Measurements from ENCODE around the gene IL36B.

DNA sequence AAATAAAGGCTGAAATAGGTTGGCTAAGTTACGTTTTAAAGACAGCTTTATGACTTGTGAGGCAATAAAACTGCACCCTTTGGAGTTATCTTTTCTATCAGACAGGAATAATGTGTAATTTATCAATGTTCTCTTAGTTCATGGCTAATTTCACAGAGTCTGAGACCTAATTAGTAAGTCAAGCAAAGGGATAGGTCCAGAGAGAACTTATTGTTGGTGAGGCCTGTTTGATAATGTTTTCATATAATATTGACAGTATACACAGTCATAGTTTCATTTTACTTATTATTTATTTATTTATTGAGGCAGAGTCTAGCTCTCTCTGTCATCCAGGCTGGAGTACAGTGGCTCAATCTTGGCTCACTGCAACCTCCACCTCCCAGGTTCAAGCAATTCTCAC, 4.5 kb upstream of the IL36B start:
- TF ChIP-seq, protein P1, sequence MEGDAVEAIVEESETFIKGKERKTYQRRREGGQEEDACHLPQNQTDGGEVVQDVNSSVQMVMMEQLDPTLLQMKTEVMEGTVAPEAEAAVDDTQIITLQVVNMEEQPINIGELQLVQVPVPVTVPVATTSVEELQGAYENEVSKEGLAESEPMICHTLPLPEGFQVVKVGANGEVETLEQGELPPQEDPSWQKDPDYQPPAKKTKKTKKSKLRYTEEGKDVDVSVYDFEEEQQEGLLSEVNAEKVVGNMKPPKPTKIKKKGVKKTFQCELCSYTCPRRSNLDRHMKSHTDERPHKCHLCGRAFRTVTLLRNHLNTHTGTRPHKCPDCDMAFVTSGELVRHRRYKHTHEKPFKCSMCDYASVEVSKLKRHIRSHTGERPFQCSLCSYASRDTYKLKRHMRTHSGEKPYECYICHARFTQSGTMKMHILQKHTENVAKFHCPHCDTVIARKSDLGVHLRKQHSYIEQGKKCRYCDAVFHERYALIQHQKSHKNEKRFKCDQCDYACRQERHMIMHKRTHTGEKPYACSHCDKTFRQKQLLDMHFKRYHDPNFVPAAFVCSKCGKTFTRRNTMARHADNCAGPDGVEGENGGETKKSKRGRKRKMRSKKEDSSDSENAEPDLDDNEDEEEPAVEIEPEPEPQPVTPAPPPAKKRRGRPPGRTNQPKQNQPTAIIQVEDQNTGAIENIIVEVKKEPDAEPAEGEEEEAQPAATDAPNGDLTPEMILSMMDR (optimal IDR thresholded peaks at IDR 0.05 in 1 of 3, IDR thresholded peaks at IDR 0.05 in 1 of 3, conservative IDR thresholded peaks at IDR 0.05 in 1 of 3; ENCODE audit: extremely low read depth in 1 of 3, insufficient read depth in 2 of 3, low read length in 3 of 3): no peak
- no peak for TF ChIP-seq EZH2 (IDR thresholded peaks at IDR 0.05; ENCODE audit: low read length)
